BLaER1 treated with 17β-estradiol and CSF1 and Interleukin-3, amounts not matched to agents 10 nM and 100 nM (cell line): ENCODE measurements around the gene GPC1.

Source experiments
- H3K27ac ChIP-seq, 11 experiments: shearing (Covaris generic); formaldehyde crosslinking; 2 replicates each; pipeline ENCODE4 v1.8.1; 2022
- H3K27me3 ChIP-seq, 11 experiments: shearing (Covaris generic); formaldehyde crosslinking; 2 replicates each; pipeline ENCODE4 v1.8.1; 2022
- H3K36me3 ChIP-seq, 11 experiments: shearing (Covaris generic); formaldehyde crosslinking; 2 replicates each; pipeline ENCODE4 v1.8.1; 2022
- H3K4me1 ChIP-seq, 10 experiments: shearing (Covaris generic); formaldehyde crosslinking; 2 replicates each; pipeline ENCODE4 v1.8.1; 2022
- H3K4me2 ChIP-seq, 11 experiments: shearing (Covaris generic); formaldehyde crosslinking; 2 replicates each; pipeline ENCODE4 v1.8.1; 2022
- H3K4me3 ChIP-seq, 10 experiments: shearing (Covaris generic); formaldehyde crosslinking; 2 replicates each; pipeline ENCODE4 v1.8.1; 2022
- H3K9ac ChIP-seq, 11 experiments: shearing (Covaris generic); formaldehyde crosslinking; 2 replicates each; pipeline ENCODE4 v1.8.1; 2022
- H3K9me3 ChIP-seq, 11 experiments: shearing (Covaris generic); formaldehyde crosslinking; replicated peaks in 1 of 11; 2 replicates each; pipeline ENCODE4 v1.8.1; 2022
- H4K20me1 ChIP-seq, 11 experiments: shearing (Covaris generic); formaldehyde crosslinking; 2 replicates each; pipeline ENCODE4 v1.8.1; 2022
- Cebpa-rat ChIP-seq, 11 experiments: shearing (Covaris generic); IDR thresholded peaks; 2 replicates each; pipeline ENCODE4 v1.8.1; 2022

Gene GPC1

DNA sequence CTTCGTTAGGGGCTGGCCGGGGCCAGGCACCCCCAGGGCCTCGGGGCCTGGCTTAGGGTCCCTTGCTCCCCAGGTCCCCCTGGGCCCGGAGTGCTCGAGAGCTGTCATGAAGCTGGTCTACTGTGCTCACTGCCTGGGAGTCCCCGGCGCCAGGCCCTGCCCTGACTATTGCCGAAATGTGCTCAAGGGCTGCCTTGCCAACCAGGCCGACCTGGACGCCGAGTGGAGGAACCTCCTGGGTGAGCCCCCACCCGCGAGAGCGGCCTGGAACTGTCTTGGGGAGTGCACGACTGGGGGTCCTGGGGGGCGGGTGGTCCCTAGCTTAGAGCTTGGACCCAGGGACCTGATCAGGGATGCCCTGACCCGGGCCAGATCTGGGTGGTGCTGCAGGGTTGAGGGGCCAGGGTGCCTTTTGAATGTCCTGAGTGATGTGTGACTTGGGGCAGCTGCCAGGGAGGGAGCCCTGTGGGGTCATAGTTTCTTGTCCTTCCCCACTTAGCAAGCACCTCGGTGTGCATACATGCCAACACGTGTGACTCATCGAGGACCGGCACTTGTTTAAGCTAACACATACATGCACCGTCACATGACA is 27.9 kb downstream of the GPC1 start:
- no peak for TF ChIP-seq Cebpa-rat (IDR thresholded peaks at IDR 0.05)
- no peaks in the 10 kb centered on the region for H3K9me3 ChIP-seq
- H3K4me1 ChIP-seq: peaks cover 14 to 74% (median 55%) of the 10 kb centered on the region in 10 experiments
- no peak overlapping the region for H3K4me3 ChIP-seq
- no peak overlapping the region for H3K9ac ChIP-seq
- no peaks in the 10 kb centered on the region for H3K27me3 ChIP-seq
- no peak overlapping the region for H3K27ac ChIP-seq
- peaks cover 0 to 13% (median 0%) of the 10 kb centered on the region in 11 experiments; a peak in 6 of 22 replicates for H3K36me3 ChIP-seq
- H4K20me1 ChIP-seq: peaks cover 0 to 100% (median 55%) of the 10 kb centered on the region in 11 experiments; a peak in 18 of 22 replicates
- no peak overlapping the region for H3K4me2 ChIP-seq

DNA sequence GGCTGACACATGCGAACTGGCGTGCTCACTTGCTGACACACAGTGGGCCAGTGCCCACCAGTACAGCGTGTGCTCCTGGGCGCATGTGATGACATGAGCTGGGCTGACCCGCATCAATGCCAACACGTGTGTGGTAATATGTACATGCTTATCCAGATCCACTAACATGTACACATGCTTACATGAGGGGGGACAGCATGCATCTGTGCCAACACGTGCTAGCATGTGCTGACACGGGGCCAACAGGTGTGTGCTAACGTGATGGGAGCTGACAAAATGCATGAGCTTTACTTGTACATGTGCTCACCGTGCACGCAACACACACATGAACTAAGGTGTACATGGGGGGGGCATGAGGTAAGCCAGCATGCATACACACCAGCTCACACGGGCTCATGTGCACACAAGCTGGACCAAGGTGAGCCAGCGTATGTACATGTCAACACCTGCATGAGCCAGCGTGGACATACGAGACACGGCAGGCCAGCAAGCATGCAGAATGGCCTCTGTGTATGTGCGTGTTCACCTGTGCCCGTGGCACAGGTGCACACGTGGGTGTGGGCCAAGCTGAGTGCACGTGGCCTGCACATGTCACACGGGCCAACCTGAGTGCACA is 28.5 kb downstream of the GPC1 start:
- Histone ChIP-seq H4K20me1 (peaks cover 0 to 100% (median 55%) of the 10 kb centered on the region in 11 experiments; a peak in 18 of 22 replicates), H3K9ac (no peak overlapping the region), H3K36me3 (peaks cover 0 to 13% (median 0%) of the 10 kb centered on the region in 11 experiments; a peak in 6 of 22 replicates), H3K4me1 (peaks cover 14 to 74% (median 55%) of the 10 kb centered on the region in 10 experiments), H3K27me3 (no peaks in the 10 kb centered on the region), H3K27ac (no peak overlapping the region), H3K4me2 (no peak overlapping the region), H3K9me3 (no peaks in the 10 kb centered on the region), H3K4me3 (no peak overlapping the region)
- no peak for TF ChIP-seq Cebpa-rat (IDR thresholded peaks at IDR 0.05)

DNA sequence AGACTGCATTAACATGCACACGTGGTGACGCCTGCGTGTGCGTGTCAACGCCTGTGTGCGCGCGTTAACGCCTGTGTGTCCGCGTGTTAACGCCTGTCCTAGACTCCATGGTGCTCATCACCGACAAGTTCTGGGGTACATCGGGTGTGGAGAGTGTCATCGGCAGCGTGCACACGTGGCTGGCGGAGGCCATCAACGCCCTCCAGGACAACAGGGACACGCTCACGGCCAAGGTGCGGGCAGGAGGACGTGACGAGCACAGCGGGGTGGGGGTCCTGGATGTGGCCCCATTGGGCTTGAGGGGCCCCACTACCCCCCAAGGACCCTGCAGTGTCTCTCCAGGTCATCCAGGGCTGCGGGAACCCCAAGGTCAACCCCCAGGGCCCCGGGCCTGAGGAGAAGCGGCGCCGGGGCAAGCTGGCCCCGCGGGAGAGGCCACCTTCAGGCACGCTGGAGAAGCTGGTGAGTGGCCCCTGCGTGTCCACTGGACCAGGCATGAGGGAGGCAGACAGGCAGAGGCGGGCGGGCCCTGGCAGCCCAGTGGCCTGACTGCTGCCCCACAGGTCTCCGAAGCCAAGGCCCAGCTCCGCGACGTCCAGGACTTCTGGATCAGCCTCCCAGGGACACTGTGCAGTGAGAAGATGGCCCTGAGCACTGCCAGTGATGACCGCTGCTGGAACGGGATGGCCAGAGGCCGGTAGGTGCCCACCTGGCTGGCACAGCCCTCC is 29.2 kb downstream of the GPC1 start:
- Histone ChIP-seq H3K27me3 (no peaks in the 10 kb centered on the region), H3K36me3 (peaks cover 0 to 14% (median 0%) of the 10 kb centered on the region in 11 experiments; a peak in 6 of 22 replicates), H3K4me2 (0 out of 22 replicates have a peak overlapping the region, but pooled peaks of 1 of the 11 experiments have one; percentile 86), H3K9ac (no peak overlapping the region), H3K27ac (no peak overlapping the region), H4K20me1 (peaks cover 0 to 100% (median 54%) of the 10 kb centered on the region in 11 experiments; a peak in 18 of 22 replicates), H3K9me3 (no peaks in the 10 kb centered on the region), H3K4me3 (no peak overlapping the region), H3K4me1 (peaks cover 14 to 74% (median 55%) of the 10 kb centered on the region in 10 experiments)
- no peak for TF ChIP-seq Cebpa-rat (IDR thresholded peaks at IDR 0.05)

DNA sequence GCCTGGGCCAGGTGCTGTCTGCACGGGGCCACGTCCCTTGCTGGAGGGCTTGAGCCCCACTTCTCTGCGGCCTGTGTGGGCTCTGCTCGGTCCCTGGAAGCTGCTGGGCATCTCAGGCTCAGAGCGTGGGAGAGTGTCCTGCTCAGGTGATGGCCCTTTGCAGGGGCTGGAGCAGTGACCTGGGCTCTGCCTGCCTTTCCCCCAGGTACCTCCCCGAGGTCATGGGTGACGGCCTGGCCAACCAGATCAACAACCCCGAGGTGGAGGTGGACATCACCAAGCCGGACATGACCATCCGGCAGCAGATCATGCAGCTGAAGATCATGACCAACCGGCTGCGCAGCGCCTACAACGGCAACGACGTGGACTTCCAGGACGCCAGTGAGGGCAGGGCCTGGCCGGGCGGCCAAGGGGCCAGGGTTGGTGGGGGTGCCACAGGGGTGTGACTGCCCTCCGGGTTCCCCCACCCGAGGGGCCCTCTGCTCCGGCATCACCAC is 29.9 kb downstream of the GPC1 start:
- peak overlapping the region in 8 of 11 experiments; percentile 50 to 97 (median 80); a peak in 13 of 22 replicates for H3K4me2 ChIP-seq
- no peak overlapping the region for H3K4me3 ChIP-seq
- H4K20me1 ChIP-seq: peaks cover 0 to 100% (median 52%) of the 10 kb centered on the region in 11 experiments; a peak in 19 of 22 replicates
- H3K9ac ChIP-seq: peak overlapping the region in 3 of 11 experiments; percentile 66 to 73 (median 73); a peak in 6 of 22 replicates
- H3K9me3 ChIP-seq: no peaks in the 10 kb centered on the region
- H3K27me3 ChIP-seq: no peaks in the 10 kb centered on the region
- no peak for TF ChIP-seq Cebpa-rat (IDR thresholded peaks at IDR 0.05)
- H3K36me3 ChIP-seq: peaks cover 0 to 20% (median 0%) of the 10 kb centered on the region in 11 experiments; a peak in 6 of 22 replicates
- H3K27ac ChIP-seq: 0 out of 22 replicates have a peak overlapping the region, but pooled peaks of 1 of the 11 experiments have one; percentile 57
- peaks cover 17 to 73% (median 54%) of the 10 kb centered on the region in 10 experiments for H3K4me1 ChIP-seq

DNA sequence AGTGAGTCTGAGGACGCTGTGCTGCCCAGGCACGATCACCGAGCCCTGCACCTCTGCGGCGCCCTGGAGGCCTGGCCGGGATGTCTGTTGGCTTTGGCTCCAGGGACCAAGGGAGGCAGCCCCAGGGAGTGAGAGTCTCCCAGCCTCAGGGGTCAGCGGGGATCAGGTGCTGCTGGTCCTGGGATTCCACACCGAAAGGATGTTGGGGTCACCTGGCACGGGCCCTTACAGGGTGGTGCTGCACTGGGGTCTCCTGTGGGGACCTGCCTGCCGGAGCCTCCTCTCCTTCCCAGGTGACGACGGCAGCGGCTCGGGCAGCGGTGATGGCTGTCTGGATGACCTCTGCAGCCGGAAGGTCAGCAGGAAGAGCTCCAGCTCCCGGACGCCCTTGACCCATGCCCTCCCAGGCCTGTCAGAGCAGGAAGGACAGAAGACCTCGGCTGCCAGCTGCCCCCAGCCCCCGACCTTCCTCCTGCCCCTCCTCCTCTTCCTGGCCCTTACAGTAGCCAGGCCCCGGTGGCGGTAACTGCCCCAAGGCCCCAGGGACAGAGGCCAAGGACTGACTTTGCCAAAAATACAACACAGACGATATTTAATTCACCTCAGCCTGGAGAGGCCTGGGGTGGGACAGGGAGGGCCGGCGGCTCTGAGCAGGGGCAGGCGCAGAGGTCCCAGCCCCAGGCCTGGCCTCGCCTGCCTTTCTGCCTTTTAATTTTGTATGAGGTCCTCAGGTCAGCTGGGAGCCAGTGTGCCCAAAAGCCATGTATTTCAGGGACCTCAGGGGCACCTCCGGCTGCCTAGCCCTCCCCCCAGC is 30.5 kb downstream of the GPC1 start:
- no peaks in the 10 kb centered on the region for H3K9me3 ChIP-seq
- H3K4me2 ChIP-seq: peak overlapping the region in 10 of 11 experiments; percentile 24 to 97 (median 78); a peak in 19 of 22 replicates
- peak overlapping the region in 10 of 11 experiments; percentile 3 to 73 (median 57); a peak in 18 of 22 replicates for H3K9ac ChIP-seq
- no peaks in the 10 kb centered on the region for H3K27me3 ChIP-seq
- peak overlapping the region in 8 of 11 experiments; percentile 39 to 65 (median 52); a peak in 15 of 22 replicates for H3K27ac ChIP-seq
- H3K36me3 ChIP-seq: peaks cover 0 to 22% (median 0%) of the 10 kb centered on the region in 11 experiments; a peak in 6 of 22 replicates
- TF ChIP-seq Cebpa-rat (IDR thresholded peaks at IDR 0.05): no peak
- peak overlapping the region in 2 of 10 experiments; percentile 22 to 34; a peak in 1 of 20 replicates for H3K4me3 ChIP-seq
- peaks cover 24 to 75% (median 59%) of the 10 kb centered on the region in 10 experiments for H3K4me1 ChIP-seq
- H4K20me1 ChIP-seq: peaks cover 0 to 95% (median 51%) of the 10 kb centered on the region in 11 experiments; a peak in 19 of 22 replicates

DNA sequence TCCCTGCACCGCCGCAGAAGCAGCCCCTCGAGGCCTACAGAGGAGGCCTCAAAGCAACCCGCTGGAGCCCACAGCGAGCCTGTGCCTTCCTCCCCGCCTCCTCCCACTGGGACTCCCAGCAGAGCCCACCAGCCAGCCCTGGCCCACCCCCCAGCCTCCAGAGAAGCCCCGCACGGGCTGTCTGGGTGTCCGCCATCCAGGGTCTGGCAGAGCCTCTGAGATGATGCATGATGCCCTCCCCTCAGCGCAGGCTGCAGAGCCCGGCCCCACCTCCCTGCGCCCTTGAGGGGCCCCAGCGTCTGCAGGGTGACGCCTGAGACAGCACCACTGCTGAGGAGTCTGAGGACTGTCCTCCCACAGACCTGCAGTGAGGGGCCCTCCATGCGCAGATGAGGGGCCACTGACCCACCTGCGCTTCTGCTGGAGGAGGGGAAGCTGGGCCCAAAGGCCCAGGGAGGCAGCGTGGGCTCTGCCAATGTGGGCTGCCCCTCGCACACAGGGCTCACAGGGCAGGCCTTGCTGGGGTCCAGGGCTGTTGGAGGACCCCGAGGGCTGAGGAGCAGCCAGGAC is 31.2 kb downstream of the GPC1 start:
- H3K36me3 ChIP-seq: peaks cover 0 to 24% (median 2%) of the 10 kb centered on the region in 11 experiments; a peak in 10 of 22 replicates
- peak overlapping the region; percentile 23 to 97 (median 76); a peak in 20 of 22 replicates for H3K4me2 ChIP-seq

DNA sequence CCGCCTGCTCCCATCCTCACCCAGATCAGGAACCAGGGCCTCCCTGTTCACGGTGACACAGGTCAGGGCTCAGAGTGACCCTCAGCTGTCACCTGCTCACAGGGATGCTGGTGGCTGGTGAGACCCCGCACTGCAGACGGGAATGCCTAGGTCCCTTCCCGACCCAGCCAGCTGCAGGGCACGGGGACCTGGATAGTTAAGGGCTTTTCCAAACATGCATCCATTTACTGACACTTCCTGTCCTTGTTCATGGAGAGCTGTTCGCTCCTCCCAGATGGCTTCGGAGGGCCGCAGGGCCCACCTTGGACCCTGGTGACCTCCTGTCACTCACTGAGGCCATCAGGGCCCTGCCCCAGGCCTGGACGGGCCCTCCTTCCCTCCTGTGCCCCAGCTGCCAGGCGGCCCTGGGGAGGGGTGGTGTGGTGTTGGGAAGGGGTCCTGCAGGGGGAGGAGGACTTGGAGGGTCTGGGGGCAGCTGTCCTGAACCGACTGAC is 31.7 kb downstream of the GPC1 start:
- peaks cover 0 to 7% (median 3%) of the 10 kb centered on the region in 11 experiments; a peak in 14 of 22 replicates for H3K9me3 ChIP-seq
- no peak overlapping the region for H3K4me3 ChIP-seq
- peaks cover 0 to 29% (median 8%) of the 10 kb centered on the region in 11 experiments; a peak in 12 of 22 replicates for H3K36me3 ChIP-seq
- TF ChIP-seq Cebpa-rat (IDR thresholded peaks at IDR 0.05): no peak
- peak overlapping the region; percentile 23 to 97 (median 76); a peak in 19 of 22 replicates for H3K4me2 ChIP-seq
- H3K27ac ChIP-seq: peak overlapping the region in 6 of 11 experiments; percentile 49 to 62 (median 52); a peak in 8 of 22 replicates
- peak overlapping the region in 8 of 11 experiments; percentile 39 to 73 (median 62); a peak in 12 of 22 replicates for H3K9ac ChIP-seq
- peaks cover 36 to 79% (median 72%) of the 10 kb centered on the region in 10 experiments for H3K4me1 ChIP-seq
- H4K20me1 ChIP-seq: peaks cover 0 to 83% (median 45%) of the 10 kb centered on the region in 11 experiments; a peak in 19 of 22 replicates
- H3K27me3 ChIP-seq: no peaks in the 10 kb centered on the region

More for the DNA sequence above, 31.2 kb downstream of the GPC1 start:
- TF ChIP-seq Cebpa-rat (IDR thresholded peaks at IDR 0.05): no peak
- peaks cover 0 to 1% (median 0%) of the 10 kb centered on the region in 11 experiments; a peak in 2 of 22 replicates for H3K9me3 ChIP-seq
- peaks cover 30 to 77% (median 66%) of the 10 kb centered on the region in 10 experiments for H3K4me1 ChIP-seq
- H3K9ac ChIP-seq: peak overlapping the region in 10 of 11 experiments; percentile 3 to 73 (median 57); a peak in 18 of 22 replicates
- no peaks in the 10 kb centered on the region for H3K27me3 ChIP-seq
- H4K20me1 ChIP-seq: peaks cover 0 to 88% (median 45%) of the 10 kb centered on the region in 11 experiments; a peak in 19 of 22 replicates
- peak overlapping the region in 2 of 10 experiments; percentile 22 to 34; a peak in 1 of 20 replicates for H3K4me3 ChIP-seq
- H3K27ac ChIP-seq: peak overlapping the region in 8 of 11 experiments; percentile 39 to 65 (median 52); a peak in 15 of 22 replicates
